GM12874 (cell line): ENCODE results near the gene RBMS3.

Experiments used
- TF ChIP-seq, protein P1 (sequence below): IDR thresholded peaks from 2 replicates; pipeline ENCODE4 v1.5.1; 2011; ENCODE audit warnings: low read depth, mild to moderate bottlenecking, control low read depth, low read length, moderate library complexity; ENCODE audit not compliant: insufficient read depth

The RBMS3 gene

GRCh38 chr3:29497282-29497681, 216.4 kb downstream of the RBMS3 start:
- TF ChIP-seq, protein P1, sequence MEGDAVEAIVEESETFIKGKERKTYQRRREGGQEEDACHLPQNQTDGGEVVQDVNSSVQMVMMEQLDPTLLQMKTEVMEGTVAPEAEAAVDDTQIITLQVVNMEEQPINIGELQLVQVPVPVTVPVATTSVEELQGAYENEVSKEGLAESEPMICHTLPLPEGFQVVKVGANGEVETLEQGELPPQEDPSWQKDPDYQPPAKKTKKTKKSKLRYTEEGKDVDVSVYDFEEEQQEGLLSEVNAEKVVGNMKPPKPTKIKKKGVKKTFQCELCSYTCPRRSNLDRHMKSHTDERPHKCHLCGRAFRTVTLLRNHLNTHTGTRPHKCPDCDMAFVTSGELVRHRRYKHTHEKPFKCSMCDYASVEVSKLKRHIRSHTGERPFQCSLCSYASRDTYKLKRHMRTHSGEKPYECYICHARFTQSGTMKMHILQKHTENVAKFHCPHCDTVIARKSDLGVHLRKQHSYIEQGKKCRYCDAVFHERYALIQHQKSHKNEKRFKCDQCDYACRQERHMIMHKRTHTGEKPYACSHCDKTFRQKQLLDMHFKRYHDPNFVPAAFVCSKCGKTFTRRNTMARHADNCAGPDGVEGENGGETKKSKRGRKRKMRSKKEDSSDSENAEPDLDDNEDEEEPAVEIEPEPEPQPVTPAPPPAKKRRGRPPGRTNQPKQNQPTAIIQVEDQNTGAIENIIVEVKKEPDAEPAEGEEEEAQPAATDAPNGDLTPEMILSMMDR = no peak

DNA sequence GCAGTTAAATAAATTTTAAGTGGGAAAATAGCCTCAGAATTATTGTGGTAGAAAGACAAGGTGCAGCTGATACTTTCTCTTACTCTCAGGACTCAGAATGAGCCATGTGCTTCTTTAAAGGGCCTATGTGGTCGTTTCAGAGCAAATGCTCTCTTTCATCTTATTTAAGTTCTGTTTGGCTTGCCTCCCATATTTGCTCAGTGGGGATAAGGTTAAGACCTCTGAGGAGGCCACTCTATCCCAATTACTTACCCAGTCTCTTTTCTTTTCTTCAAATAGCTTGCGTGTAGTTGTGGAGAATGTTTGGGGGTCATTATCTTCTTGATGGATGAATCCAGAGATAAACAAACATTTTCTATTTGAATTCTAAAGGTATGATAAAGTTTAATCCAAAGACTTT, 221.9 kb downstream of the RBMS3 start:
- TF ChIP-seq, protein P1 = no peak

DNA sequence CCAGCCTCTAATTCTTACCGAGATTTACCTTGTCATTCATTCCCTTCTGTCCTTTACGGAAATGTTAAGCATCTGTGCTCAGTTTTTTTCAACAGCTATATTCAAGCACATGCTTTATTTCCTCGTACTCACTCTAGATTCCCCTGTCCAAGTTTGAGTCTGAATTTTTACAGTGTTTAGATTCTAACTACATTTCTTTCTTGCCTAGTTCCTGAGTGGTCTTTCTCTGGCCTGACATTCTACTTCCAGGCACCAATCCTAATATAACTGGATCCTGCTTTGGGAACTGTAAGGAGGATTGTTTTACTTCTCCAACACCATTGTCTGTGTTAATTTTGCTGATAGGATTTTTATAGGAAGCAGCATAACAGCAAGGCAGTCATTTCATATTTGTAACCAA, 222.4 kb downstream of the RBMS3 start:
- TF ChIP-seq, protein P1 = no peak

DNA sequence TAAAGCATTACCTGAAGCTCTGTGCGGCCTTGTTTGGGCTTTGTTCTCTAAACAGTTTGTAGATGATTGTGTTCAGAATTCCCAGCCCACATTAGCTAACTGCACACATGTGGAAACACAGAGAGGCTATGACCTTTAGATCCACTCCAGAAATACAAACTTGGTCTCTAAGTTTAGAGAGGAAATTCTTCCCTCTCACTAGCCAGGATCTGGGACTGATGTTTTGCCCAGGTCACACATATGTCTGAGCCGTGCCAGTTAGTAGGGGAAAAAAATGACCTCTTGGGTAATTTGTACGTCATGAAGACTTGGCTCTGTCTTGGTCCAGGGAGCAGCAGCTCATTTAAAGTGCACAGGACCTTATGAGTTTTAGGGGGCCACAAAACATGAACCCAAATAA, 223.1 kb downstream of the RBMS3 start:
- TF ChIP-seq, protein P1 = no peak

GRCh38 chr3:29506502-29506901, 225.6 kb downstream of the RBMS3 start:
- TF ChIP-seq, protein P1 = no peak

DNA sequence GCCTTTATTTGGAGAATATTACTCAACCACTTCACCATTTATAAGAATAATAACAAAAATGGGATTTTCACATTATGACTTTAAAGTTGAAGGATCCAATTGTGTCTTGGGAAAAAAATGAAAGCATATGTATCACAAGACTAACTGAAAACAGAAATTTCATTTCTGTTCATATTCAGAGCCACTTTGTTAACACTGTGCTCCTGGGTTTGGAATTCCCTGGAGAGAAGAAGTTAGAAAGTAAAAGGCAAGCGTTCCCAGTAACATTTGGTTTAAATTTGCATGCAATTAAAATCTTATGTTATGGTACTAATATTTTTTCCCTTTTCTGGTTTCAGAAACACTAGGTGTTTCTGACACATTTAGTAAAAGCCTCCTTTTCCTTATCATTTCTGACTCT, 230.8 kb downstream of the RBMS3 start:
- TF ChIP-seq, protein P1 = no peak

DNA sequence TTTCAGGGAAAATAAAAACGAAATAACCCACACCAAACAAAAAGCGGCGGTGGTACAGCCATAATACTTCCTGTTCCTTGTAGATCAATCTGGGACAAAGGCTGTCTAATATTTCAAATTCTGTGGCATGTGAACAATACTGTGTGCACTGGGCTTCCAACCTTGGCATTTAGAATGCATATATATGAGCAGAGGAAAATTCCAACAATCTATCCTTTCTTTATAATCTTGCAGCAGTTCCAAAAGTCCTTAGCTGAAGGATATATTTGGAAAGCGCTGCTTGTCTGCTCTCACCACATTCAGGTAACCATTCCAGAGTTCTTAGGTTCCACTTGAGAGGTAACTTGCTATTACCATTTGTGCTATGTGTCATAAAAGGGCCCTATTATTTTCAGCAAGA, 231.8 kb downstream of the RBMS3 start:
- TF ChIP-seq, protein P1 = no peak

GRCh38 chr3:29513236-29513635, 232.4 kb downstream of the RBMS3 start:
- TF ChIP-seq, protein P1 = no peak
